DOHH2 (cell line): ENCODE data around the gene AKAP8L.

Source experiments
- H3F3A ChIP-seq: fragments of 200-600 bp; sonication (generic), shearing (Covaris generic); 2 replicates; pipeline ENCODE4 v1.6.0; 2016; ENCODE audit warnings: antibody characterized with exemption, mild to moderate bottlenecking; ENCODE audit not compliant: control insufficient read depth, insufficient read depth
- H3K27ac ChIP-seq: fragments of 200-600 bp; sonication (generic); 2 replicates; pipeline ENCODE4 v1.5.1; 2014; ENCODE audit warnings: low read depth, mild to moderate bottlenecking, low read length, moderate library complexity
- H3K27me3 ChIP-seq: fragments of 200-600 bp; sonication (generic); 2 replicates; pipeline ENCODE4 v1.6.1; 2014; ENCODE audit warnings: mild to moderate bottlenecking, low read length, mixed read lengths; ENCODE audit not compliant: control insufficient read depth
- H3K36me3 ChIP-seq: fragments of 200-600 bp; sonication (generic); 2 replicates; pipeline ENCODE4 v1.6.1; 2014; ENCODE audit warnings: mild to moderate bottlenecking, low read length, moderate library complexity, mixed read lengths; ENCODE audit not compliant: control insufficient read depth
- H3K4me1 ChIP-seq: fragments of 200-600 bp; sonication (generic); 2 replicates; pipeline ENCODE4 v1.6.1; 2014; ENCODE audit warnings: mild to moderate bottlenecking, low read length, mixed read lengths; ENCODE audit not compliant: control insufficient read depth
- H3K4me2 ChIP-seq: fragments of 200-600 bp; sonication (generic); 2 replicates; pipeline ENCODE4 v1.6.0; 2014; ENCODE audit warnings: mild to moderate bottlenecking, low read length, moderate library complexity
- H3K4me3 ChIP-seq: fragments of 200-600 bp; sonication (generic); 2 replicates; pipeline ENCODE4 v1.5.1; 2014; ENCODE audit warnings: mild to moderate bottlenecking, low read length, mixed read lengths
- H3K79me2 ChIP-seq: fragments of 200-600 bp; sonication (generic); 2 replicates; pipeline ENCODE4 v1.6.1; 2014; ENCODE audit warnings: mild to moderate bottlenecking, low read length, mixed read lengths; ENCODE audit not compliant: control insufficient read depth
- H3K9me2 ChIP-seq: fragments of 200-600 bp; sonication (generic); replicated peaks from 2 replicates; pipeline ENCODE4 v1.6.1; 2014; ENCODE audit warnings: mild to moderate bottlenecking, low read length, mixed read lengths; ENCODE audit not compliant: control insufficient read depth
- H3K9me3 ChIP-seq: fragments of 200-600 bp; sonication (generic); 2 replicates; pipeline ENCODE4 v1.6.1; 2014; ENCODE audit warnings: antibody characterized with exemption, low read length, mixed read lengths; ENCODE audit not compliant: control insufficient read depth, insufficient read depth
- H4K20me1 ChIP-seq: fragments of 200-600 bp; sonication (generic); 2 replicates; pipeline ENCODE4 v1.6.0; 2014; ENCODE audit warnings: low read depth, mild to moderate bottlenecking, antibody characterized with exemption, low read length, moderate library complexity; ENCODE audit not compliant: control insufficient read depth, insufficient read depth
- EZH2phosphoT487 ChIP-seq: fragments of 200-600 bp; sonication (generic); IDR thresholded peaks from 2 replicates; pipeline ENCODE4 v1.6.1; 2017; ENCODE audit warnings: borderline replicate concordance, mild to moderate bottlenecking, antibody characterized with exemption, low read length, moderate library complexity, mixed read lengths
- TF ChIP-seq, protein P1 (sequence below): fragments of 200-600 bp; sonication (generic); IDR thresholded peaks from one replicate; pipeline ENCODE4 v1.5.1; 2014; ENCODE audit warnings: antibody characterized with exemption, mild to moderate bottlenecking, low read depth, low read length; ENCODE audit not compliant: poor library complexity, severe bottlenecking

The AKAP8L gene

DNA sequence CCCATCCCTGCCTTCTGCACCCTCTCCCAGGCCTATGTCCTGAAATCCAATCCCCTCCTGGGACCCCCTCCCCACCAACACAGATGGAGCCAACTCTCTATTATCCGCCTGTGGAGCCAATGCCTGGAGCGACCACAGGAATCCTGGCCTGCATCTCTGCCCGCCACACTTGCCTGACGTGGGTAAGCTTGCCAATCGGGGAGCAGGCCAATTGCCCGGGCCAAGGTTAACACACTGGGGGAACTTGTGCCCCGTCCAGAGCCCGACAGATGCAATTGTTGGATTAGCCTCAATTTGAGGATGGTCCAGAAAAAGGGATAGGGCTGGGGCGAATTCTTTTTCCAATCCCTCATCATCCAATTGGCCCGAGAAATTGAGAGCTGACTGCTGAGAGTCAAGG, 25.1 kb upstream of the AKAP8L start:
- Histone ChIP-seq H3K4me3 (no peak overlapping the region), H3K27me3 (peaks cover 11% of the 10 kb centered on the region), H3K9me2 (no peaks in the 10 kb centered on the region)

GRCh38 chr19:15443325-15443724, 24.5 kb upstream of the AKAP8L start:
- Histone ChIP-seq H3K4me1 (peaks cover 3% of the 10 kb centered on the region; the same call in 1 of the 2 replicates), H3K79me2 (no peaks in the 10 kb centered on the region), H3K27me3 (peaks cover 7% of the 10 kb centered on the region), H4K20me1 (no peaks in the 10 kb centered on the region), H3K4me3 (no peak overlapping the region), H3K9me3 (no peaks in the 10 kb centered on the region), H3F3A (no peaks in the 10 kb centered on the region), H3K36me3 (no peaks in the 10 kb centered on the region), H3K9me2 (no peaks in the 10 kb centered on the region), H3K4me2 (no peak overlapping the region), H3K27ac (no peak overlapping the region)
- TF ChIP-seq EZH2phosphoT487, result no peak
- TF ChIP-seq, protein P1, sequence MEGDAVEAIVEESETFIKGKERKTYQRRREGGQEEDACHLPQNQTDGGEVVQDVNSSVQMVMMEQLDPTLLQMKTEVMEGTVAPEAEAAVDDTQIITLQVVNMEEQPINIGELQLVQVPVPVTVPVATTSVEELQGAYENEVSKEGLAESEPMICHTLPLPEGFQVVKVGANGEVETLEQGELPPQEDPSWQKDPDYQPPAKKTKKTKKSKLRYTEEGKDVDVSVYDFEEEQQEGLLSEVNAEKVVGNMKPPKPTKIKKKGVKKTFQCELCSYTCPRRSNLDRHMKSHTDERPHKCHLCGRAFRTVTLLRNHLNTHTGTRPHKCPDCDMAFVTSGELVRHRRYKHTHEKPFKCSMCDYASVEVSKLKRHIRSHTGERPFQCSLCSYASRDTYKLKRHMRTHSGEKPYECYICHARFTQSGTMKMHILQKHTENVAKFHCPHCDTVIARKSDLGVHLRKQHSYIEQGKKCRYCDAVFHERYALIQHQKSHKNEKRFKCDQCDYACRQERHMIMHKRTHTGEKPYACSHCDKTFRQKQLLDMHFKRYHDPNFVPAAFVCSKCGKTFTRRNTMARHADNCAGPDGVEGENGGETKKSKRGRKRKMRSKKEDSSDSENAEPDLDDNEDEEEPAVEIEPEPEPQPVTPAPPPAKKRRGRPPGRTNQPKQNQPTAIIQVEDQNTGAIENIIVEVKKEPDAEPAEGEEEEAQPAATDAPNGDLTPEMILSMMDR, result no peak

More for the DNA sequence above, 25.1 kb upstream of the AKAP8L start:
- Histone ChIP-seq H3K4me2 (no peak overlapping the region), H4K20me1 (no peaks in the 10 kb centered on the region), H3K36me3 (no peaks in the 10 kb centered on the region), H3K27ac (no peak overlapping the region), H3F3A (no peaks in the 10 kb centered on the region), H3K4me1 (peaks cover 8% of the 10 kb centered on the region), H3K79me2 (no peaks in the 10 kb centered on the region), H3K9me3 (no peaks in the 10 kb centered on the region)
- TF ChIP-seq EZH2phosphoT487, result no peak
- TF ChIP-seq, protein P1, result no peak

DNA sequence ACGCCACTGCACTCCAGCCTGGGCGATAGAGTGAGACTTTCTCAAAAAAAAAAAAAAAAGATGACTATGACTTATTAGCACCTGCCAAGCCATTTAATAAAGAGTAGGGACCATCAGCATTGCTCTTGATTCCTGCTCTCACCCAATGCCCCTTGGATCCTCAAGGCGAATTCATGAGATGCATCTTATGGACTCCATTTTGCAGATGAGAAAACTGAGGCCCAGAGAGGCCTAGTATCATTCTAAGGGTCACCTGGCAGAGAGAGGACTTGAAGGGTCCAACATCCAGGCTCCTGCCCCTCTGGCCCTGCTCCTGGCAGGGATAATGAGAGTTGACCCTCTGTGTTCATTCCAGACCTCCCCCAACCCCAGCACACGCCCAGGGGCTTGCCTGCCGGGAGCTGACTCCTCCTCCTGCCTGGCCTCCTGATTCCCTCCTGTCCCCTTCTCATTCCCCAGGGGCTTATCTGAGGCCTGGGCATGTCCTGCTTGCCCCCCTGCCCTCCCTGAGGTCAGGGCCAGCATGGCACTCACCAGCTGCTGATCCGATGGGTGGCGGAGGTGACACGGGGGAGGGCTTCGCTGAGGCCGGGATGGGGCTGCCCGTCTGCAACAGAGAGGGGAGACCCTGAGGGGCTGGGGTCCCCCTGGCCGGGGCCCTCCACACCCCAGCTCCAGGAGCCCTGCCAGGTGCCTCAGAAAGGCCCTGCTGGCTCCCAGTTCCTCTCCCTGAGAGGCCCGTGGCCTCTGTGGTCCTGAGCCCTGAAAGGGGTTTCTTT, 23.5 kb upstream of the AKAP8L start:
- Histone ChIP-seq H3K4me2 (no peak overlapping the region), H3F3A (no peaks in the 10 kb centered on the region), H3K27me3 (peaks cover 1% of the 10 kb centered on the region), H3K27ac (no peak overlapping the region), H3K79me2 (no peaks in the 10 kb centered on the region), H3K4me3 (no peak overlapping the region), H3K9me3 (no peaks in the 10 kb centered on the region), H3K4me1 (no peaks in the 10 kb centered on the region), H3K36me3 (no peaks in the 10 kb centered on the region), H3K9me2 (no peaks in the 10 kb centered on the region), H4K20me1 (no peaks in the 10 kb centered on the region)
- no peak for TF ChIP-seq EZH2phosphoT487
- TF ChIP-seq, protein P1, result no peak
